CD14-positive monocyte (primary cell): ENCODE measurements around the gene YWHAE. TPM values are rescaled to one million over a fixed set of nuclear protein-coding genes. Genes with fewer than 3 reads are reported as not detected.
A peak's percentile ranks its signal among the peaks of the same experiment; 100 is the strongest.

Experiments
- DNase-seq, 3 donors: peaks; one replicate each; pipeline ENCODE4 v3.0.0-alpha.2; 2011 to 2022
- H2AFZ ChIP-seq: 2 replicates; pipeline ENCODE4 v1.6.0; 2012; ENCODE audit warnings: mild to moderate bottlenecking, low read depth, low read length, inconsistent platforms; ENCODE audit not compliant: insufficient read depth, poor library complexity, severe bottlenecking
- H3K27ac ChIP-seq, 2 donors: 1 replicate in 1 of 2; 2 replicates in 1 of 2; pipeline ENCODE4 v1.5.1; 2012 to 2013; ENCODE audit warnings: low read length in 2 of 2, control low read depth in 1 of 2, inconsistent platforms in 1 of 2, low read depth in 1 of 2, mild to moderate bottlenecking in 1 of 2
- H3K27me3 ChIP-seq, 2 donors: one replicate each; pipeline versions ENCODE4 v1.6.0 to v1.6.1; 2011 to 2013; ENCODE audit warnings: low read length in 2 of 2; ENCODE audit not compliant: control insufficient read depth in 2 of 2, insufficient read depth in 2 of 2
- H3K36me3 ChIP-seq, 2 donors: replicated peaks in 1 of 2; 1 replicate in 1 of 2; 2 replicates in 1 of 2; pipeline versions ENCODE4 v1.5.1 to v1.6.1; 2012 to 2013; ENCODE audit warnings: low read length in 2 of 2, control low read depth in 1 of 2, inconsistent platforms in 1 of 2, mild to moderate bottlenecking in 1 of 2; ENCODE audit not compliant: insufficient read depth in 2 of 2, control insufficient read depth in 1 of 2
- H3K4me1 ChIP-seq, 2 donors: 1 replicate in 1 of 2; 2 replicates in 1 of 2; pipeline versions ENCODE4 v1.5.1 to v1.6.1; 2012 to 2013; ENCODE audit warnings: low read length in 2 of 2, control low read depth in 1 of 2, inconsistent platforms in 1 of 2, mild to moderate bottlenecking in 1 of 2, moderate library complexity in 1 of 2; ENCODE audit not compliant: insufficient read depth in 2 of 2, control insufficient read depth in 1 of 2
- H3K4me2 ChIP-seq: replicated peaks from 2 replicates; pipeline ENCODE3; 2012; ENCODE audit warnings: low read length, moderate library complexity, mild to moderate bottlenecking; ENCODE audit not compliant: poor library complexity, severe bottlenecking; ENCODE audit errors: extremely low read depth
- H3K4me3 ChIP-seq, 3 experiments: fragments of 200-600 bp in 1 of 3; sonication (generic) in 1 of 3; replicated peaks in 1 of 3; 1 replicate in 2 of 3; 2 replicates in 1 of 3; pipeline ENCODE4 v1.5.1; 2011 to 2013; ENCODE audit warnings: low read length in 3 of 3, mild to moderate bottlenecking in 3 of 3, control low read depth in 2 of 3, low read depth in 2 of 3, inconsistent platforms in 1 of 3, moderate library complexity in 1 of 3
- H3K79me2 ChIP-seq: 2 replicates; pipeline ENCODE4 v1.6.0; 2012; ENCODE audit warnings: mild to moderate bottlenecking, control low read depth, inconsistent platforms, low read length, moderate library complexity; ENCODE audit not compliant: insufficient read depth
- H3K9ac ChIP-seq: 2 replicates; pipeline ENCODE4 v1.6.0; 2017; ENCODE audit warnings: low read length, mild to moderate bottlenecking; ENCODE audit not compliant: insufficient read depth, poor library complexity, severe bottlenecking
- H3K9me3 ChIP-seq, 2 donors: replicated peaks in 1 of 2; 1 replicate in 1 of 2; 2 replicates in 1 of 2; pipeline versions ENCODE4 v1.5.1 to v1.6.1; 2012 to 2013; ENCODE audit warnings: low read length in 2 of 2, control low read depth in 1 of 2; ENCODE audit not compliant: control insufficient read depth in 1 of 2, insufficient read depth in 1 of 2
- H4K20me1 ChIP-seq: 2 replicates; pipeline ENCODE4 v1.6.0; 2012; ENCODE audit warnings: mild to moderate bottlenecking, low read length, control low read depth, moderate library complexity; ENCODE audit not compliant: insufficient read depth
- H3K27ac Mint-ChIP-seq, 7 donors: one replicate each; pipeline ENCODE4 v1.8.0; 2020; ENCODE audit warnings: mild to moderate bottlenecking in 7 of 7, mixed read lengths in 7 of 7, moderate library complexity in 6 of 7, inconsistent platforms in 2 of 7
- H3K27me3 Mint-ChIP-seq, 3 donors: one replicate each; pipeline ENCODE4 v1.8.0; 2021 to 2022; ENCODE audit warnings: low read depth in 3 of 3, mild to moderate bottlenecking in 3 of 3, mixed read lengths in 3 of 3, moderate library complexity in 3 of 3, inconsistent platforms in 1 of 3
- H3K36me3 Mint-ChIP-seq, 2 donors: one replicate each; pipeline ENCODE4 v1.8.0; 2020; ENCODE audit warnings: mixed read lengths in 2 of 2, inconsistent platforms in 1 of 2, mild to moderate bottlenecking in 1 of 2
- H3K4me1 Mint-ChIP-seq: one replicate; pipeline ENCODE4 v1.8.0; 2020; ENCODE audit warnings: mild to moderate bottlenecking, mixed read lengths
- H3K4me3 Mint-ChIP-seq, 2 donors: one replicate each; pipeline ENCODE4 v1.8.0; 2020; ENCODE audit warnings: mild to moderate bottlenecking in 2 of 2, mixed read lengths in 2 of 2, moderate library complexity in 1 of 2
- H3K9me3 Mint-ChIP-seq, 7 donors: one replicate each; pipeline ENCODE4 v1.8.0; 2020 to 2022; ENCODE audit warnings: mixed read lengths in 7 of 7, mild to moderate bottlenecking in 6 of 7, moderate library complexity in 6 of 7, inconsistent platforms in 2 of 7
- WGBS: methylation state at CpG from one replicate; pipeline ENCODE4 v1.1.5; 2013; ENCODE audit warnings: missing lambda C conversion rate; ENCODE audit not compliant: insufficient coverage; 5-methylcytosine and 5-hydroxymethylcytosine counted together
- intact Hi-C, 2 donors: fragments of 100-400 bp; cut with micrococcal nuclease; formaldehyde crosslinking; loops; one replicate each; pipeline versions ENCODE4 v1.15.0 to v1.15.1; 2023
- polyA plus RNA-seq, 3 donors: library from polyadenylated mRNA; depleted of rRNA in 1 of 3; unstranded in 2 of 3; stranded (reverse) in 1 of 3; fragments of 300-500 nt in 2 of 3; fragments of >200 nt in 1 of 3; fragmentation: Illumina TruSeq in 2 of 3; gene quantifications; 1 replicate in 2 of 3; 2 replicates in 1 of 3; pipeline ENCODE4 v1.2.3, GENCODE V29; 2012 to 2021
- TF ChIP-seq, protein P1 (sequence below): fragments of 200-600 bp; IDR thresholded peaks from one replicate; pipeline ENCODE4 v1.8.0; 2022; ENCODE audit warnings: antibody characterized with exemption, mild to moderate bottlenecking

Gene YWHAE
- polyA plus RNA-seq, 3 donors: 165 to 185 (median 168) TPM

DNA sequence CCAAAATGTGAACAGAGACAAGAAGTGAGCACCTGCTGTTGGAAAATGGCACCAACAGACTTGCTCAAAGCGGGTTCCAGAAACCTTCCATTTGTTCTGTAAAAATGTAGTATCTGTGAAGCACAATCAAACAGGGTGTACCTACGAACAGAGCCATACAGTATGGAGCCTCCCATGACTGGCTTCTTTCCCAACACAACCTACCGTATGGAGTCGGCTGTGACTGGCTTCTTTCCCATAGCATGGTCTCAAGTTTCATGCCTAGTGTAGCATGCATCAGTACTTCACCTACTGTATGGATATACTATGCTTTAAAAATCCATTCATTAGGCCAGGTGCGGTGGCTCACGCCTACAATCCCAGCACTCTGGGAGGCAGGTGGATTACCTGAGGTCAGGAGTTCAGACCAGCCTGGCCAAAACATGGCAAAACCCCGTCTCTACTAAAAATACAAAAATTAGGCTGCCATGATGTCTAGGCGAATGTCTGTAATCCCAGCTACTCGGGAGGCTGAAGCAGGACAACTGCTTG is 26.2 kb downstream of the YWHAE start:
- no peaks in the 10 kb centered on the region for H3K9me3 Mint-ChIP-seq
- intact Hi-C loops: no loop called here

DNA sequence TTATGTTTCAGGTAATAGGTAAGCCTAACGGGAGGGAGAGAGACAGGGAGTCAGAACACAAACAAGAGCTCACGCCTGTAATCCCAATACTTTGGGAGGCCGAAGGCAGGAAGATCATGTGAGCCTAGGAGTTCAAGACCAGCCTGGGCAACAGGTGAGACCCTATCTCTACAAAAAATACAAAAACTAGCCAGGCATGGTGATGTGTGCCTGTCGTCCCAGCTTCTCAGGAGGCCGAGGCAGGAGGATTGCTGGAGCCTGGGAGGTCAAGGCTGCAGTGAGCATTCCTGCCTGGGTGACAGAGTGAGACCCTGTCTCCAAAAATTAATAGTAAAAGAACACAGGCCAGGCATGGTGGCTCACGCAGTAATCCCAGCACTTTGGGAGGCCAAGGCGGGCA is 27.4 kb downstream of the YWHAE start:
- 92% methylated on average over 3 of the region's 7 CpGs for WGBS
- H3K9me3 ChIP-seq: no peaks in the 10 kb centered on the region
- H3K4me3 ChIP-seq: no peak overlapping the region
- no peak overlapping the region for H3K27ac ChIP-seq
- intact Hi-C loops: no loop called here
- peaks cover 8 to 24% of the 10 kb centered on the region in 2 donors for H3K36me3 Mint-ChIP-seq
- no peaks in the 10 kb centered on the region for H3K9me3 Mint-ChIP-seq
- peaks cover 38% of the 10 kb centered on the region for H3K4me1 Mint-ChIP-seq
- no peaks in the 10 kb centered on the region for H3K4me1 ChIP-seq
- no peaks in the 10 kb centered on the region for H3K27me3 Mint-ChIP-seq
- H4K20me1 ChIP-seq: peaks cover 100% of the 10 kb centered on the region
- no peak overlapping the region for H2AFZ ChIP-seq
- no peak for DNase-seq
- no peak overlapping the region for H3K9ac ChIP-seq
- no peaks in the 10 kb centered on the region for H3K27me3 ChIP-seq
- no peak overlapping the region for H3K4me3 Mint-ChIP-seq
- H3K27ac Mint-ChIP-seq: peak overlapping the region in 1 of 7 donors; percentile 35
- TF ChIP-seq, protein P1, sequence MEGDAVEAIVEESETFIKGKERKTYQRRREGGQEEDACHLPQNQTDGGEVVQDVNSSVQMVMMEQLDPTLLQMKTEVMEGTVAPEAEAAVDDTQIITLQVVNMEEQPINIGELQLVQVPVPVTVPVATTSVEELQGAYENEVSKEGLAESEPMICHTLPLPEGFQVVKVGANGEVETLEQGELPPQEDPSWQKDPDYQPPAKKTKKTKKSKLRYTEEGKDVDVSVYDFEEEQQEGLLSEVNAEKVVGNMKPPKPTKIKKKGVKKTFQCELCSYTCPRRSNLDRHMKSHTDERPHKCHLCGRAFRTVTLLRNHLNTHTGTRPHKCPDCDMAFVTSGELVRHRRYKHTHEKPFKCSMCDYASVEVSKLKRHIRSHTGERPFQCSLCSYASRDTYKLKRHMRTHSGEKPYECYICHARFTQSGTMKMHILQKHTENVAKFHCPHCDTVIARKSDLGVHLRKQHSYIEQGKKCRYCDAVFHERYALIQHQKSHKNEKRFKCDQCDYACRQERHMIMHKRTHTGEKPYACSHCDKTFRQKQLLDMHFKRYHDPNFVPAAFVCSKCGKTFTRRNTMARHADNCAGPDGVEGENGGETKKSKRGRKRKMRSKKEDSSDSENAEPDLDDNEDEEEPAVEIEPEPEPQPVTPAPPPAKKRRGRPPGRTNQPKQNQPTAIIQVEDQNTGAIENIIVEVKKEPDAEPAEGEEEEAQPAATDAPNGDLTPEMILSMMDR: no peak
- H3K79me2 ChIP-seq: peaks cover 100% of the 10 kb centered on the region
- H3K36me3 ChIP-seq: peaks cover 7 to 29% of the 10 kb centered on the region in 2 donors
- no peak overlapping the region for H3K4me2 ChIP-seq

More for the DNA sequence above, 26.2 kb downstream of the YWHAE start:
- peaks cover 12 to 29% of the 10 kb centered on the region in 2 donors for H3K36me3 Mint-ChIP-seq
- Histone ChIP-seq H3K9ac (no peak overlapping the region), H3K4me3 (no peak overlapping the region), H3K27me3 (no peaks in the 10 kb centered on the region), H3K79me2 (peaks cover 100% of the 10 kb centered on the region), H4K20me1 (peaks cover 100% of the 10 kb centered on the region), H3K27ac (peak overlapping the region in 1 of 2 donors; percentile 3), H3K9me3 (no peaks in the 10 kb centered on the region), H3K4me2 (no peak overlapping the region), H3K36me3 (peaks cover 7 to 40% of the 10 kb centered on the region in 2 donors), H2AFZ (no peak overlapping the region), H3K4me1 (no peaks in the 10 kb centered on the region)
- peak overlapping the region in 2 of 7 donors; percentile 13 to 61 for H3K27ac Mint-ChIP-seq
- peaks cover 38% of the 10 kb centered on the region for H3K4me1 Mint-ChIP-seq
- H3K4me3 Mint-ChIP-seq: no peak overlapping the region
- H3K27me3 Mint-ChIP-seq: no peaks in the 10 kb centered on the region
- DNase-seq: no peak
- TF ChIP-seq, protein P1: no peak
- 91% methylated on average over 5 of the region's 9 CpGs for WGBS
